Measurements from ENCODE around the gene PLA2G4E. TPM values are rescaled to one million over a fixed set of nuclear protein-coding genes. Genes with fewer than 3 reads are reported as not detected.

PLA2G4E gene
- total RNA-seq, 1 experiment from 2014 or later, result not detected

GRCh38 chr15:41966920-41967465 lies 53.8 kb downstream of the PLA2G4E start:
- no peaks in the 10 kb centered on the region for H3K9me3 ChIP-seq (ENCODE audit: insufficient read depth, low read depth)
- no peaks in the 10 kb centered on the region for H3K9me2 ChIP-seq (ENCODE audit: insufficient read depth)
- no peaks in the 10 kb centered on the region for H3K27me3 ChIP-seq (ENCODE audit: insufficient read depth, low read depth)
- H2AFZ ChIP-seq, result no peak overlapping the region
- BruUV-seq (replicated peaks), result no TSS peak
- no peak for DNase-seq
- no peak overlapping the region for H3K4me2 ChIP-seq
- CTCF ChIA-PET, result no interaction called here
- intact Hi-C loops (cut with micrococcal nuclease; ENCODE audit: unreplicated experiment), result no loop called here
- H3K36me3 ChIP-seq (ENCODE audit: low read depth), result no peaks in the 10 kb centered on the region
- TF ChIP-seq EZH2 (IDR thresholded peaks at IDR 0.05; ENCODE audit: low read depth) (no peak), CTCF (conservative IDR thresholded peaks at IDR 0.05) (no peak)
- peaks cover 20% of the 10 kb centered on the region for H3K4me1 ChIP-seq (replicated peaks; ENCODE audit: insufficient read depth)
- no peak overlapping the region for H3K27ac ChIP-seq
- peaks cover 11% of the 10 kb centered on the region; the same call in 1 of the 2 replicates for H3F3A ChIP-seq (ENCODE audit: insufficient read depth, low read depth)
- no peaks in the 10 kb centered on the region; the same call in 1 of the 2 replicates for H4K20me1 ChIP-seq (ENCODE audit: insufficient read depth)
- H3K79me2 ChIP-seq (ENCODE audit: low read depth), result peaks cover 55% of the 10 kb centered on the region
- H3K4me3 ChIP-seq, result no peak overlapping the region
- POLR2A ChIA-PET (ENCODE audit: unreplicated experiment), result no interaction called here

- peaks cover 21% of the 10 kb centered on the region for H3K4me1 ChIP-seq (replicated peaks; ENCODE audit: insufficient read depth)
- no peaks in the 10 kb centered on the region for H3K36me3 ChIP-seq (ENCODE audit: low read depth)
- no peak overlapping the region for H2AFZ ChIP-seq
- ChIA-PET CTCF (no interaction called here), POLR2A (ENCODE audit: unreplicated experiment) (interaction anchor here (0.6 kb wide), 2 partner anchors 63 to 133 kb away, joined by 3 read pairs; no protein-coding TSS in a partner anchor)
- no peak overlapping the region for H3K27ac ChIP-seq
- H3K9me3 ChIP-seq (ENCODE audit: insufficient read depth, low read depth), result no peaks in the 10 kb centered on the region
- intact Hi-C loops (cut with micrococcal nuclease; ENCODE audit: unreplicated experiment), result no loop called here
- DNase-seq, result no peak
- peaks cover 7% of the 10 kb centered on the region; the same call in 1 of the 2 replicates for H3F3A ChIP-seq (ENCODE audit: insufficient read depth, low read depth)
- peaks cover 55% of the 10 kb centered on the region for H3K79me2 ChIP-seq (ENCODE audit: low read depth)
- H3K27me3 ChIP-seq (ENCODE audit: insufficient read depth, low read depth), result no peaks in the 10 kb centered on the region
- no TSS peak for BruUV-seq (replicated peaks)
- H3K9me2 ChIP-seq (ENCODE audit: insufficient read depth), result no peaks in the 10 kb centered on the region
- no peak overlapping the region for H3K4me3 ChIP-seq
- no peaks in the 10 kb centered on the region; the same call in 1 of the 2 replicates for H4K20me1 ChIP-seq (ENCODE audit: insufficient read depth)
- H3K4me2 ChIP-seq, result no peak overlapping the region
- TF ChIP-seq EZH2 (IDR thresholded peaks at IDR 0.05; ENCODE audit: low read depth) (no peak), CTCF (conservative IDR thresholded peaks at IDR 0.05) (no peak)
Measured at GRCh38 chr15:41966414-41966812, 54.4 kb downstream of the PLA2G4E start.

GRCh38 chr15:41965441-41966413 lies 55.1 kb downstream of the PLA2G4E start:
- no TSS peak for BruUV-seq (replicated peaks)
- TF ChIP-seq CTCF (conservative IDR thresholded peaks at IDR 0.05) (no peak), EZH2 (IDR thresholded peaks at IDR 0.05; ENCODE audit: low read depth) (no peak)
- intact Hi-C loops (cut with micrococcal nuclease; ENCODE audit: unreplicated experiment), result no loop called here
- Histone ChIP-seq H3F3A (ENCODE audit: insufficient read depth, low read depth) (peaks cover under 1% of the 10 kb centered on the region; the same call in 1 of the 2 replicates), H3K4me2 (no peak overlapping the region), H2AFZ (no peak overlapping the region), H3K4me1 (replicated peaks; ENCODE audit: insufficient read depth) (peaks cover 21% of the 10 kb centered on the region), H3K36me3 (ENCODE audit: low read depth) (no peaks in the 10 kb centered on the region), H4K20me1 (ENCODE audit: insufficient read depth) (no peaks in the 10 kb centered on the region; the same call in 1 of the 2 replicates), H3K27ac (no peak overlapping the region), H3K9me3 (ENCODE audit: insufficient read depth, low read depth) (no peaks in the 10 kb centered on the region), H3K79me2 (ENCODE audit: low read depth) (peaks cover 53% of the 10 kb centered on the region), H3K27me3 (ENCODE audit: insufficient read depth, low read depth) (no peaks in the 10 kb centered on the region), H3K4me3 (no peak overlapping the region), H3K9me2 (ENCODE audit: insufficient read depth) (no peaks in the 10 kb centered on the region)
- no peak for DNase-seq
- CTCF ChIA-PET, result no interaction called here
- POLR2A ChIA-PET (ENCODE audit: unreplicated experiment), result interaction anchor here (0.6 kb wide), 2 partner anchors 63 to 133 kb away, joined by 3 read pairs; no protein-coding TSS in a partner anchor

All from PC-9 (cell line).